MCF 10A (cell line): Measurements from ENCODE around the gene C6orf62. TPM values are rescaled to one million over a fixed set of nuclear protein-coding genes. Genes with fewer than 3 reads are reported as not detected.

Experiments used
- BruUV-seq: library from RNA; stranded (reverse); fragments of 400-500 nt; replicated peaks from 2 replicates; lab custom pipeline; 2021; lab: Mats Ljungman, UMichigan
- CTCF ChIA-PET: fragments of 300-600 bp; sonication (Branson Sonifier 250); formaldehyde crosslinking; extraction: SDS; loops from one replicate; lab custom pipeline; 2021; ENCODE audit warnings: antibody characterized with exemption, inconsistent platforms; lab: Yijun Ruan, JAX
- POLR2A ChIA-PET: fragments of 300-600, 350-650 bp; sonication (Branson Sonifier 250); formaldehyde crosslinking; extraction: SDS; loops from one replicate; lab custom pipeline; 2020; ENCODE audit warnings: antibody characterized with exemption, inconsistent platforms; lab: Yijun Ruan, JAX
- DNase-seq: peaks from one replicate; pipeline ENCODE4 v3.0.0-alpha.2; 2018; ENCODE audit not compliant: unreplicated experiment
- H3K27ac Mint-ChIP-seq: one replicate; pipeline ENCODE4 v1.8.0; 2022; ENCODE audit warnings: mild to moderate bottlenecking, low read depth, mixed read lengths; ENCODE audit not compliant: unreplicated experiment
- H3K27me3 Mint-ChIP-seq: one replicate; pipeline ENCODE4 v1.8.0; 2022; ENCODE audit warnings: mixed read lengths; ENCODE audit not compliant: insufficient read depth, unreplicated experiment
- H3K36me3 Mint-ChIP-seq: one replicate; pipeline ENCODE4 v1.8.0; 2022; ENCODE audit warnings: mild to moderate bottlenecking, moderate library complexity, mixed read lengths; ENCODE audit not compliant: insufficient read depth, unreplicated experiment
- H3K4me1 Mint-ChIP-seq: one replicate; pipeline ENCODE4 v1.8.0; 2022; ENCODE audit warnings: mixed read lengths; ENCODE audit not compliant: insufficient read depth, unreplicated experiment
- H3K4me3 Mint-ChIP-seq: one replicate; pipeline ENCODE4 v1.8.0; 2022; ENCODE audit warnings: mild to moderate bottlenecking, moderate library complexity, mixed read lengths; ENCODE audit not compliant: unreplicated experiment
- H3K9me3 Mint-ChIP-seq: one replicate; pipeline ENCODE4 v1.8.0; 2022; ENCODE audit warnings: mixed read lengths; ENCODE audit not compliant: unreplicated experiment
- intact Hi-C: fragments of 100-400 bp; cut with micrococcal nuclease; formaldehyde crosslinking; loops from 2 replicates; pipeline ENCODE4 v1.14.1; 2022
- total RNA-seq: library from RNA; stranded (reverse); gene quantifications from 2 replicates; pipeline ENCODE4 v1.2.3, GENCODE V29; 2022
- TF ChIP-seq, protein P1 (sequence below): fragments of 200-600 bp; IDR thresholded peaks from one replicate; pipeline ENCODE4 v1.8.0; 2022; ENCODE audit warnings: antibody characterized with exemption, mild to moderate bottlenecking; ENCODE audit not compliant: unreplicated experiment

C6orf62 gene
- total RNA-seq, 1 experiment from 2014 or later, result 96.2 TPM

DNA sequence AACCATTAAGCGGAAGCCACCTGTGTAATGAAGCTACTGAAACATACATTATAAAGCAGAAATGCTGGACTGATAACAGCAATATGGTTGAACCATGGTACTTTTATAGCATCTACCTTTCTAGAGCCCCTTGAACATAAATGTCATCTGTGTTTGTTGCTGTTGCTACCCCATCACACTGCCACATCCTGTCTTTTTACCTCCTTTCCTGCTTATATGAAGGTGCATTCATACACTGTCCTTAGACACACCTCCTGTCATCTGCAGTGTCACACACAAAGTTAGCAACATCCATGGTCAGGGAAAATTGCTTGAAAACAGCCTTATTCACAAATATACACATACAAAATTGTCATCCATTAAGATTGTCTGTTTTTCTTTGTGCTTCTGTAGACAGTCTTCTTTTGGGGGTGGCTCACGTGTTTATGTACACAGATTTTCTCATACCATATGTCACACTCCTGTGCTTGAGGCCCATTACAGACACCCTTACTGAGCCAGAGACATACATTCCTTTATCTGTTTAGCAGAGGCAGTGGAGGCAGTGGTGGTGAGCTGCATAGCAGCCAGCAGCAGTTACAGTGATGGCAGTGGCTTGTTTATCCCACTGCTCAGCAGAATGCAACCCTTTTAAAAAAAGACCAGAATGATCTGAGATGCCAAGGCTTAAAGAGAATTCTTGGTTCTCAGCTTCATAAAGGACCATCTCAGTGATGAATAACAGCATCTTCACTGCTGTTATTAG is 25.9 kb downstream of the C6orf62 start:
- Mint-ChIP-seq H3K4me3 (no peak overlapping the region), H3K36me3 (peaks cover 10% of the 10 kb centered on the region), H3K4me1 (peaks cover 6% of the 10 kb centered on the region), H3K27ac (no peak overlapping the region), H3K27me3 (no peaks in the 10 kb centered on the region), H3K9me3 (no peaks in the 10 kb centered on the region)
- DNase-seq, result no peak
- BruUV-seq, result no TSS peak
- POLR2A ChIA-PET, result no interaction called here
- CTCF ChIA-PET, result interaction anchor here (0.6 to 2.8 kb wide), 3 partner anchors 108 to 142 kb away, joined by 3 to 18 read pairs (median 6); no protein-coding TSS in a partner anchor
- intact Hi-C loops, result no loop called here
- TF ChIP-seq, protein P1, sequence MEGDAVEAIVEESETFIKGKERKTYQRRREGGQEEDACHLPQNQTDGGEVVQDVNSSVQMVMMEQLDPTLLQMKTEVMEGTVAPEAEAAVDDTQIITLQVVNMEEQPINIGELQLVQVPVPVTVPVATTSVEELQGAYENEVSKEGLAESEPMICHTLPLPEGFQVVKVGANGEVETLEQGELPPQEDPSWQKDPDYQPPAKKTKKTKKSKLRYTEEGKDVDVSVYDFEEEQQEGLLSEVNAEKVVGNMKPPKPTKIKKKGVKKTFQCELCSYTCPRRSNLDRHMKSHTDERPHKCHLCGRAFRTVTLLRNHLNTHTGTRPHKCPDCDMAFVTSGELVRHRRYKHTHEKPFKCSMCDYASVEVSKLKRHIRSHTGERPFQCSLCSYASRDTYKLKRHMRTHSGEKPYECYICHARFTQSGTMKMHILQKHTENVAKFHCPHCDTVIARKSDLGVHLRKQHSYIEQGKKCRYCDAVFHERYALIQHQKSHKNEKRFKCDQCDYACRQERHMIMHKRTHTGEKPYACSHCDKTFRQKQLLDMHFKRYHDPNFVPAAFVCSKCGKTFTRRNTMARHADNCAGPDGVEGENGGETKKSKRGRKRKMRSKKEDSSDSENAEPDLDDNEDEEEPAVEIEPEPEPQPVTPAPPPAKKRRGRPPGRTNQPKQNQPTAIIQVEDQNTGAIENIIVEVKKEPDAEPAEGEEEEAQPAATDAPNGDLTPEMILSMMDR, result no peak

DNA sequence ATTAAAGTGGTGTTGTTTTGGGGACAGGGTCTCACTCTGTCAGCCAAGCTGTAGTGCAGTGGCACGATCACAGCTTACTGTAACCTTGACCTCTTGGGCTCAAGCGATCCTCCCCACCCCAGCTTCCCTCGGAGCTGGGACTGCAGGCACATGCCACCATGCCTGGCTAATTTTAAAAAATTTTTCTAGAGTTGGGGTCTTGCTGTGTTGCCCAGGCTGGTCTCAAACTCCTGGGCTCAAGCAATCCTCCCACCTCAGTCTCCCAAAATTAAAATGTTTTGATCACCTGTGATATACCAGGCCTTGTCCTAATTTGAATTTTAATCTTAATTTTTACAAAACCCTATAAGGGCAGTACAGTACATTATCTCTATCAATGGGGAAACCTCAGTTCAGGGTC is 26.5 kb downstream of the C6orf62 start:
- CTCF ChIA-PET, result interaction anchor here (0.6 to 2.8 kb wide), 3 partner anchors 12 to 111 kb away, joined by 3 to 18 read pairs (median 3); no protein-coding TSS in a partner anchor
- no peaks in the 10 kb centered on the region for H3K9me3 Mint-ChIP-seq
- peaks cover 14% of the 10 kb centered on the region for H3K36me3 Mint-ChIP-seq
- POLR2A ChIA-PET, result no interaction called here
- TF ChIP-seq, protein P1, result no peak
- DNase-seq, result no peak
- no peaks in the 10 kb centered on the region for H3K27me3 Mint-ChIP-seq
- no peak overlapping the region for H3K27ac Mint-ChIP-seq
- intact Hi-C loops, result no loop called here
- H3K4me1 Mint-ChIP-seq, result peaks cover 6% of the 10 kb centered on the region
- no TSS peak for BruUV-seq
- no peak overlapping the region for H3K4me3 Mint-ChIP-seq

DNA sequence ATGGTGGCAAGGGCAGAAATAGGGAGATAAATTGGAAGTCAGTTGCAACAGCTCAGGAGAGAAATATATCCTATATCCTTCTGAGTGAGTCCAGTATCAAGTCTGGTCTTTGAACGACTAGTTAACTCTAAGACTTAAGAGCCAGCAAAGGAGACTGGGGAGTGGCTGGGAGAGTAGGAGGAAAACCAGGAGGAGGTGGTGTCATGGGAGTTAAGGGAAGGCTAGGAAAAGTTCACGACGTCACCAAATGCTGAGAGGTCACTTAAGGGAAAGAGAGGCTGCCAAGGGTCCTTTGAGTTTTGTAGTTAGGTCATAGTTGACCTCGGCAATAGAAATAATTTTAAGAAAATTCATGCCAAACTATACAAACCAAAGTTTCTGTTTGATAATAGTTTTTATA is 27.0 kb downstream of the C6orf62 start:
- no peaks in the 10 kb centered on the region for H3K27me3 Mint-ChIP-seq
- H3K27ac Mint-ChIP-seq, result no peak overlapping the region
- peaks cover 18% of the 10 kb centered on the region for H3K36me3 Mint-ChIP-seq
- no peak overlapping the region for H3K4me3 Mint-ChIP-seq
- DNase-seq, result no peak
- ChIA-PET POLR2A (no interaction called here), CTCF (interaction anchor here (0.7 to 2.8 kb wide), 4 partner anchors 12 to 283 kb away, joined by 3 to 18 read pairs (median 4); no protein-coding TSS in a partner anchor)
- intact Hi-C loops, result no loop called here
- BruUV-seq, result no TSS peak
- H3K4me1 Mint-ChIP-seq, result peaks cover 6% of the 10 kb centered on the region
- H3K9me3 Mint-ChIP-seq, result no peaks in the 10 kb centered on the region
- TF ChIP-seq, protein P1, result no peak

DNA sequence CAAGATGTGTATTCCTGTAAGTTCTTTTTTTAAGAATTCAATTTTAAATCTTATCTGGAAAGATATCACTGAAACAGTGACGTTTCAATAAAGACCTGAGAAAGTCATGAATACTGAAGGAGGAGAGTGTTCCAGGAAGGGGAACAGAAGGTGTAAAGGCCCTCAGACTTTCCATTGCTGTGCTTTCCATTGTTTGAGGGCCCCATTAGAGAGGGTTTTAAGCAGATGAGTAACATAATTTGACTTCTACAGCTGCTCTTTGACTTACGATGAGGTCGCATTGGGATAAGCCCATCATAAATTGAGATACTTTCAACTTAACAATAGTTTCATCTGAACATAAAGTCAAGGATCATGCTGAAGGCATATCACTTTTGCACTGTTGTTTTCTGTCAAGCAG is 27.4 kb downstream of the C6orf62 start:
- Mint-ChIP-seq H3K4me3 (no peak overlapping the region), H3K4me1 (peaks cover 6% of the 10 kb centered on the region), H3K36me3 (peaks cover 18% of the 10 kb centered on the region), H3K9me3 (no peaks in the 10 kb centered on the region), H3K27ac (no peak overlapping the region), H3K27me3 (no peaks in the 10 kb centered on the region)
- ChIA-PET POLR2A (no interaction called here), CTCF (interaction anchor here (0.6 to 2.8 kb wide), 5 partner anchors 13 to 409 kb away, joined by 3 to 18 read pairs (median 4); no protein-coding TSS in a partner anchor)
- no TSS peak for BruUV-seq
- intact Hi-C loops, result no loop called here
- no peak for DNase-seq
- TF ChIP-seq, protein P1, result no peak
